ENCODE data around the gene BABAM2. TPM values are rescaled to one million over a fixed set of nuclear protein-coding genes. Genes with fewer than 3 reads are reported as not detected.

BABAM2 gene
- total RNA-seq, 4 donors from 2014 or later, result 24.3 to 46.1 (median 44.5) TPM

GRCh38 chr2:27869763-27870162 lies 20.8 kb upstream of the BABAM2 start:
- Histone ChIP-seq H3K4me3 (no peak overlapping the region), H3K4me1 (no peaks in the 10 kb centered on the region), H3K9me3 (no peaks in the 10 kb centered on the region), H3K27me3 (no peaks in the 10 kb centered on the region), H3K27ac (no peak overlapping the region), H3K36me3 (no peaks in the 10 kb centered on the region)
- TF ChIP-seq POLR2A (IDR thresholded peaks at IDR 0.05), result no peak
- no peak for TF ChIP-seq EP300 (IDR thresholded peaks at IDR 0.05)
- TF ChIP-seq CTCF (IDR thresholded peaks at IDR 0.05), result no peak
- 90 to 92% methylated on average over 6 of the region's 6 CpGs for WGBS, 2 donors
- no peak for DNase-seq (ENCODE audit: low spot score in 2 of 2)

DNA sequence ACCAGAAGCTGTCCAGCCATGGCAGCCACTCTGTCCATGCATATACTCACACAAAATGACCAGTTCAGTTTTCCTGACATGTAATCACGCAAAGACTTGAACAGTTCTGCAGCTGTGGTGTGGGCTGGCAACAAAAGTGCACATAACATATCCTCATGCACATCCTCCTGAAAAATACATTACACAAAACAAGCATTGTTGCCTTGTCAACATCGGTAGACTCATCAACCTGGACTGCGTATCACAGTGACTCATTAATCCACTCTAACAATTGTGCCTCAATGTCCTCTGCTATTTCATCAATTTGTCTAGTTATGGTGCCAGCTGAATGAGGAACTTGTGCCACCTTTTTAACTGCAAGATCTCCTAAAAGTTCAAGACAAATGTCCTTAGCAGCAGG lies 19.8 kb upstream of the BABAM2 start:
- DNase-seq (ENCODE audit: low spot score in 2 of 2), result no peak
- WGBS, 2 donors, result 76 to 89% methylated on average over 3 of the region's 3 CpGs
- TF ChIP-seq CTCF (IDR thresholded peaks at IDR 0.05) (no peak), EP300 (IDR thresholded peaks at IDR 0.05) (no peak), POLR2A (IDR thresholded peaks at IDR 0.05) (no peak)

GRCh38 chr2:27871802-27872201 lies 18.7 kb upstream of the BABAM2 start:
- H3K4me3 ChIP-seq, result no peak overlapping the region
- H3K27me3 ChIP-seq, result no peaks in the 10 kb centered on the region
- H3K27ac ChIP-seq, result no peak overlapping the region
- no peaks in the 10 kb centered on the region for H3K4me1 ChIP-seq
- TF ChIP-seq POLR2A (IDR thresholded peaks at IDR 0.05) (no peak), CTCF (IDR thresholded peaks at IDR 0.05) (no peak), EP300 (IDR thresholded peaks at IDR 0.05) (no peak)
- peaks cover 0 to 10% (median 0%) of the 10 kb centered on the region in 4 donors for H3K9me3 ChIP-seq
- no peak for DNase-seq (ENCODE audit: low spot score in 2 of 2)
- peaks cover 0 to 4% (median 0%) of the 10 kb centered on the region in 3 donors for H3K36me3 ChIP-seq
- WGBS, 2 donors, result 89 to 91% methylated on average over 3 of the region's 3 CpGs

More for the DNA sequence above, 19.8 kb upstream of the BABAM2 start:
- H3K4me1 ChIP-seq, result no peaks in the 10 kb centered on the region
- peaks cover 0 to under 1% (median 0%) of the 10 kb centered on the region in 4 donors for H3K9me3 ChIP-seq
- H3K27ac ChIP-seq, result no peak overlapping the region
- H3K27me3 ChIP-seq, result no peaks in the 10 kb centered on the region
- H3K4me3 ChIP-seq, result no peak overlapping the region
- peaks cover 0 to 1% (median 0%) of the 10 kb centered on the region in 3 donors for H3K36me3 ChIP-seq

DNA sequence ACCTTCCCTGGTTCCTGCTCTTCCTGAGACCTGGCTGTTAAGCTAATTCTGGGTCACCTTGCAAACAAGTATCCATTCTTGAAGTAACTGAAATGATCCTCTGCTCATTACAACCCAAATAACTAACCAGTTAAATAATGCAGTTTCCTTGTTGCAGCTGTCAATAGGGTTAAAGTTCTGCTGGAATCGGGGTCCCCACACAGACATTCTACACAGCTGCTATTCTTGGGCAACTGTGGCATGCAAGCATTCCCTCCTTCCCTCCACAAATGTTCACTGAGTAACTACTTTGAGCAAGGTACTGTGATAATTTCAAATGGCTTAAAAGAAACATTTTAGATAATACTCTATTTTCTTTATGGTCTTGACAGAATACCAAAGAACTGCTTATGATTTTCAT lies 17.4 kb upstream of the BABAM2 start:
- H3K4me1 ChIP-seq, result no peaks in the 10 kb centered on the region
- 30 to 38% methylated on average over 1 of the region's 1 CpG for WGBS, 2 donors
- no peak for TF ChIP-seq POLR2A (IDR thresholded peaks at IDR 0.05)
- no peak for TF ChIP-seq CTCF (IDR thresholded peaks at IDR 0.05)
- no peak for TF ChIP-seq EP300 (IDR thresholded peaks at IDR 0.05)
- peaks cover 0 to 11% (median 0%) of the 10 kb centered on the region in 4 donors for H3K9me3 ChIP-seq
- no peaks in the 10 kb centered on the region for H3K27me3 ChIP-seq
- peaks cover 0 to 4% (median 0%) of the 10 kb centered on the region in 3 donors for H3K36me3 ChIP-seq
- no peak overlapping the region for H3K4me3 ChIP-seq
- no peak overlapping the region for H3K27ac ChIP-seq
- DNase-seq (ENCODE audit: low spot score in 2 of 2), result no peak

- DNase-seq (ENCODE audit: low spot score in 2 of 2), result no peak
- TF ChIP-seq POLR2A (IDR thresholded peaks at IDR 0.05) (no peak), EP300 (IDR thresholded peaks at IDR 0.05) (no peak), CTCF (IDR thresholded peaks at IDR 0.05) (no peak)
- H3K36me3 ChIP-seq, result peaks cover 0 to 4% (median 0%) of the 10 kb centered on the region in 3 donors
- no peak overlapping the region for H3K4me3 ChIP-seq
- H3K4me1 ChIP-seq, result no peaks in the 10 kb centered on the region
- WGBS, 2 donors, result 77 to 82% methylated on average over 9 of the region's 9 CpGs
- H3K27ac ChIP-seq, result no peak overlapping the region
- no peaks in the 10 kb centered on the region for H3K27me3 ChIP-seq
- H3K9me3 ChIP-seq, result peaks cover 0 to 11% (median 0%) of the 10 kb centered on the region in 4 donors
Observed at GRCh38 chr2:27875089-27875881, 15.2 kb upstream of the BABAM2 start.
